Measurements from ENCODE around the gene DMRTC2.

- TF ChIP-seq CTCF (IDR thresholded peaks at IDR 0.05) (no peak), POLR2A (IDR thresholded peaks at IDR 0.05) (no peak)
Observed at GRCh38 chr19:41845001-41845050, at the start of gene DMRTC2.
